Stimulated activated CD8-positive, alpha-beta memory T cell treated with anti-CD3 and anti-CD28 coated beads, Interleukin-4, amount 100 ng/mL, for 48 hours (primary cell): ENCODE measurements around the gene ATP2C1.

ENCODE experiments used
- DNase-seq: peaks from one replicate; pipeline ENCODE4 v3.0.0-alpha.2; 2020

The ATP2C1 gene

GRCh38 chr3:130897316-130897715 lies 3.4 kb downstream of the ATP2C1 start:
- no peak for DNase-seq

- no peak for DNase-seq
Measured at GRCh38 chr3:130900959-130901358, 7.1 kb downstream of the ATP2C1 start.

GRCh38 chr3:130901463-130902204 lies 7.8 kb downstream of the ATP2C1 start:
- DNase-seq: no peak

GRCh38 chr3:130903412-130903908 lies 9.6 kb downstream of the ATP2C1 start:
- DNase-seq: no peak

GRCh38 chr3:130904491-130904890 lies 10.6 kb downstream of the ATP2C1 start:
- no peak for DNase-seq

- no peak for DNase-seq
Measured at GRCh38 chr3:130905551-130905950, 11.7 kb downstream of the ATP2C1 start.

- DNase-seq: no peak
Measured at GRCh38 chr3:130906374-130906995, 12.6 kb downstream of the ATP2C1 start.

- no peak for DNase-seq
Measured at GRCh38 chr3:130907500-130907899, 13.6 kb downstream of the ATP2C1 start.

GRCh38 chr3:130907966-130908365 lies 14.1 kb downstream of the ATP2C1 start:
- no peak for DNase-seq

- no peak for DNase-seq
Measured at GRCh38 chr3:130915567-130916292, 21.8 kb downstream of the ATP2C1 start.

- no peak for DNase-seq
Measured at GRCh38 chr3:130916507-130917167, 22.8 kb downstream of the ATP2C1 start.

GRCh38 chr3:130918328-130918727 lies 24.4 kb downstream of the ATP2C1 start:
- DNase-seq: no peak

- DNase-seq: no peak
Measured at GRCh38 chr3:130925628-130926027, 31.7 kb downstream of the ATP2C1 start.

- DNase-seq: no peak
Measured at GRCh38 chr3:130926504-130926903, 32.6 kb downstream of the ATP2C1 start.

- no peak for DNase-seq
Measured at GRCh38 chr3:130929804-130930203, 35.9 kb downstream of the ATP2C1 start.

- DNase-seq: no peak
Measured at GRCh38 chr3:130932979-130933378, 39.1 kb downstream of the ATP2C1 start.

- no peak for DNase-seq
Measured at GRCh38 chr3:130933801-130934345, 40.0 kb downstream of the ATP2C1 start.

- DNase-seq: no peak
Measured at GRCh38 chr3:130934442-130935089, 40.7 kb downstream of the ATP2C1 start.

GRCh38 chr3:130935761-130936492 lies 42.0 kb downstream of the ATP2C1 start:
- DNase-seq: no peak

GRCh38 chr3:130939753-130940152 lies 45.9 kb downstream of the ATP2C1 start:
- DNase-seq: no peak

GRCh38 chr3:130941793-130942192 lies 47.9 kb downstream of the ATP2C1 start:
- no peak for DNase-seq

GRCh38 chr3:130946882-130947281 lies 53.0 kb downstream of the ATP2C1 start:
- no peak for DNase-seq
